NCI-H1092 (cell line): ENCODE results near the gene GPR65.

Experiments used
- DNase-seq: peaks from one replicate; lab custom pipeline; 2025; lab: John Stamatoyannopoulos, UW

The GPR65 gene, protein sequence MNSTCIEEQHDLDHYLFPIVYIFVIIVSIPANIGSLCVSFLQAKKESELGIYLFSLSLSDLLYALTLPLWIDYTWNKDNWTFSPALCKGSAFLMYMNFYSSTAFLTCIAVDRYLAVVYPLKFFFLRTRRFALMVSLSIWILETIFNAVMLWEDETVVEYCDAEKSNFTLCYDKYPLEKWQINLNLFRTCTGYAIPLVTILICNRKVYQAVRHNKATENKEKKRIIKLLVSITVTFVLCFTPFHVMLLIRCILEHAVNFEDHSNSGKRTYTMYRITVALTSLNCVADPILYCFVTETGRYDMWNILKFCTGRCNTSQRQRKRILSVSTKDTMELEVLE

DNA sequence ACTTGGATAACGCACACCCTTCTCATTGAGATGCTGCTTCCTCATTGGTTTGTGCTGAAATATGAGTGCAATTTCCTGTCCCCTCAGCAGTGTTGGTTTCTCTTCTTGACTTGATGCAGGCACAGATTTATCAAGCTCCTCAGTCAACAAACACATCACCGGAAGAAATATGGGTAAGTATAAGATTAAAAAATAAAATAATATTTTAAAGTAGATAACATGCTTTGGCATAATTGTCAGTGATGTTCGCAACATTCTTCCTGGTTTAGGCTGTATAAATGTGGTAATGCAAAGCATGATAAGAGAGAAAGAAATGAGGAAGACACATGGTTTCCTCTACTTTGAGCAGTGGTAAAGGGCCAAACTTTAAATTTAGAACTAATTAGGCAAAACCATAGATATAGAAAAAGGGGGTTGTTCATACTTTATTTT, at the start of gene GPR65:
Gene GPR65 (plus strand): TSS at position 86 of the 432 bp plus-strand sequence. CDS start 5,713 bp downstream, outside the sequence.
- DNase-seq: no peak

DNA sequence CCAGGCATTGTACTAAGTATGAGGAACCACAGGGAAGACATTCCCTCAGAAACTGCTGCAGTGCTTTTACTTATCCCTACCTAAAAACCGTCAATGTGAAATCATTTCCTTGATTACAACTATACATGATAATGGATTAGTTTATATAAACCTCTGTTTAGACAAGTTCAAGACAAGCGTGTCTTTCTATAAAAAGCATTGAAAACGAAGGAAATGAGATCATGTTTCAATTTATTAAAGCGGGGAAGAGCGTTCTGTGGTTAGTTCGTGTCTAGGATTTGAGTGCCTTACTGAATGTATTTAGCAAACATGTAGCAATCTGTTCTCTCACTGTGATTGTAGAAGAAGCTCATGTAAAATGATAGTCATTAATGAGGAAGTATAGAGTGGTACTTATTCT, 49.4 kb upstream of the GPR65 start:
- DNase-seq: no peak

DNA sequence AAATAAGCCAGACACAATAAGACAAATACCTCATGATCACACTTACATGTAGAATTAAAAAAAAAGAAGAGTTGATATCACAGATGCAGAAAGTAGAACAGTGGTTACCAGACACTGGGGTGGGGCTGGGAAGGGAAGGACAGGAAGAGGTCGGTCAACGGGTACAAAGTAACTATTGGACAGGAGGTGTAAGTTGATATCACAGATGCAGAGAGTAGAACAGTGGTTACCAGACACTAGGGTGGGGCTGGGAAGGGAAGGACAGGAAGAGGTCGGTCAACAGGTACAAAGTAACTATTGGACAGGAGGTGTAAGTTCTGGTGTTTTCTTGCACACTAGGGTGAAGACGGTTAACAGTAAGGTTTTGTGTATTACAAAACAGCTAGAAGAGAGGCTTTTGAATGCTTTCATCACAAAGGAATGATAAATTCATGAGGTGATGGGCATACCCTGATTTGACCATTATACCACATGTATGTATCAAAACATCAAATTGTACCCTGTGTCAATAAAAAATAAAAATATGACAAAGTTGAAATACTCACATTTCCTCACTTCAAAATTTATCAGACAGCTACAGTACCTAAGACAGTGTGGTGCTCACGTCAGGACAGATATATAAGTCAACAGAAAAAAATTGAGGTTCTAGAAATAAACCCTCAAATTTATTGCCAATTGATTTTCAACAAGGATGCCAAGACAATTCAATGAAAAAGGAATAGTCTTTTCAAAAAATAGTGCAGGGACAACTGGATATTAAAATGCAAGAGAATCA, 44.7 kb upstream of the GPR65 start:
- DNase-seq: no peak

DNA sequence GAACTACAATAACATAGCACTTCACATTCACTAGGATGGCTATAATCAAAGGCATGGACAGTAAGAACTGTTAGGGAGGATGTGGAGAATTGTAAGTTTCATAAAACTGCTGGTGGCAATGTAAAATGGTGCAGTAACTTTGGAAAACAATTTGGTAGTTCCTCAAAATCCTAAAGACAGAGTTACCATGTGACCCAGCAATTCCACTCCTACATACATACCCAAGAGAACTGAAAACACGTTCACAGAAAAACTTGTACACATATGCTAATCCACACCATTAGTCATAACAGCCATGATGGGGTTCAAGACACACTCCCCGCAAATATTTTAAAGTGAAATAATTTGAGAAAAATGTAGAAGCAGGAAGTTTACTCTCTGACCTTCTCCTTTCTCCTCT, 43.7 kb upstream of the GPR65 start:
- DNase-seq: no peak

DNA sequence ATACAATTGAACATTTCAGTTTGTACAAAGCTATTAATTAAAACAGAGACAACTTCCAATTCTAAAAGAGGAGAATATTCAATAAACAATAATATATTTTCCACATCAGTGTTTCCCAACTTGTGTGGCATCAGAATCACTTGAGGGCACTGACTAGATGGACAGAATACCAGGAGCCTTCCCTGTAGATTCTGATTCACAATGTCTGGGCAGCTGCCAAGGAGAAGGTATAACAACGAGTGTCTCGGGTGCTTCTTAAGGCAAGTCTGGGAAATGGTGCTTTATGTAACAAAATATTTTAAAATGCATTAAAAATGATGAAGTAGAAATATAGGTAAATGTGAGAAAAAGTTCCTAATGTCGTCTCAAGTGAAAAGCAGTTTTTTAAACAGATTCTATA, 38.1 kb upstream of the GPR65 start:
- no peak for DNase-seq

DNA sequence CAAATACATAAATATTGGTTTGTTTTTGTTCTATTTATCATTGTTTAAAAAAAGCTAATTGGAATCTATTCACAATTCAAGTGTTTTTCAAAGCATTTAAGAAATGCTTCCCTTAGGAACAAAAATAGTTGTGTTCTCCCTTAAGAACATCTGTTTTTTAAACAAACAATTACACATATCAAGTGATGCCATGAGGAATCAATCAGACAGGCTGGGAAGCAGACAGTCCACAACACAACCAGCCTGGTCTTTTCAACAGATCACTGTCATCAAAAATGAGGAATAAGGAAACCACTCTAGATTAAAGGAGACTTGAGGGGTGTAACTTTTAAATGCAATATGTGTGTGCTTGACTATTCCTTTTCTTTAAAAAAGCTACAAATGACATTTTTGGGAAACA, 37.4 kb upstream of the GPR65 start:
- DNase-seq: no peak

DNA sequence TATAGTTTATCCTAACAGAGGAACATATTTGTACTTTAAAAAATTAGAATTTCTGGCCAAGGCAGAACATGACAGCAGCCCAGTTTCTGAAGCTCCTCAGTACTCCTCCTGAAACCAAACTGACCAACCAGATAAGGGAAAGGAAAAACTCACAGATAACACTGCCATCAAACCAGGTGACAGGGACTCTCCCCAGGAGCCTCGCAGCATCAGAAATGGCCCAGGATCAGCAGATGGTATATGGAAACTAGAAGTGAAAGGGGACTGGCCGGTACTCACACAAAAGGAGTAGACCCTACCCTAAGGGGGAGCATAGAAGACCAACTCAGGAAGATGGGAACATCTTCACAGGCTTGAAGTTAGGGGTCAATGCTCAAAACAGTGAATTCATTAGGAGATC, 33.9 kb upstream of the GPR65 start:
- DNase-seq: no peak

DNA sequence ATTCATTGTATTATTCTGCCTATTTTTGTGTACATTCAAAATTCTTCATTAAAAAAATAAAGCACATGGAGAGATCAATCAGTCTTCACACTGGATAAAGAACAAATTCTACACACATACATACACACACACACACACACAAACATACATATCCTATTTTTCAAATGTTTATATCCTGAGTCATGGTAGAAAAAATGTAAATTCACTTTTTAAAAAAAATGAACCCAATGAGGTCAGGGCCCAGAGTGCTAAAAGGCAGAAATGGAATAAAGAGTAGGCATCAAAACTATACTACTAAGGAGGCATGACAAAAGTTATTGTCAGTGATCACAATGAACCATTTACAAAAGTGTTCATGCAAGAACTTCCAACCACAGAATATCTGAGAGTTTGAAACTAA, 29.3 kb upstream of the GPR65 start:
- DNase-seq: no peak

DNA sequence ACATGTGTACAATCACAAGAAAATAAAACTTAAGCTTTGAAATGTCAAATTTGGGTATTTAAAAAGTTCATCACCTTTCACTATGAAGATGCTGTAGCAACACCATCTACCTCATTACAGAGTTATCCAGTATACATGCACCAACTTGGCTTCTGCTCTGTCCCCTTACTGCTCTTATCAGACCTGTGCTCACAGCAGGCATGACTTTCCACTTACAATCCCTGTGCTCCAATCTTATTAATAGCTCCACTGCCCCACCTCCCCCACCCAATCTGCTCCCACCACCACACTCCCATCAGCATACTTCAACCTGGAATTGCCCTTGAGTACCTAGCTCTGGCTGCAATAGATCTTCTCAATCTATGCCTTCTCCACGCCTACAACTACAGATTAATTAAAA, 25.2 kb upstream of the GPR65 start:
- DNase-seq: no peak

DNA sequence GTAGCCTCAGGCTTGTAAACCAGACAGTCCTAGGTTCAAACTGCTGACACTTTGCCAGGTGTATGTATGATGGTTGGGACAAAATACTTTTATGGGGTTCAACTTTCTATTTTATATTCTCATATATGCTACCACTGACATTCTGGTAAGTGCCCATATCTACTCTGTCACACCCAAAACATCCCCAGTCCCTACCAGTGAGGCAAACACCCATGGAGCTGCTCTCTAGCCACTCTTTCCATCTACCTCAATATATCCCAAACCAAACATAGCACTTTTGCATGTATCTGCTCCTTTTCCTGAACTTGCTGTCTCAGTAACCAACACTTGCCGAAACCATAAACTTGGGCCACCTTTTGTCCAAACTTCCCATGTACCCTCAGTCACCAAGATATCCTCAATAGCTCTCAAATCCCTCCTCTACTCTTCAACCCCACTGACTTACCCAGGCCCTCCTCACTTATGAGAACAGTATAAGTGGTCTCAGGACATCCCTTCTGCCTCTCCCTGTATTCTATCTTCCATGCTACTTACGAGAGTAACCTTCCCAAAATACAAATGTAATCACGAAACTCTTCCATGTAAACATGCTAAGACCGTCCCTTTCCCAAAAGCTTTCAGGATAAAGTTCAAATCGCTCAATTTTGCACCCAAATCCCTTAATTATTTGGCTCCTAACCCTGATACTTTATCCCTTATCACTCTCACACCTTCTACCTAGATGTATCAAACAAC, 15.5 kb upstream of the GPR65 start:
- no peak for DNase-seq

DNA sequence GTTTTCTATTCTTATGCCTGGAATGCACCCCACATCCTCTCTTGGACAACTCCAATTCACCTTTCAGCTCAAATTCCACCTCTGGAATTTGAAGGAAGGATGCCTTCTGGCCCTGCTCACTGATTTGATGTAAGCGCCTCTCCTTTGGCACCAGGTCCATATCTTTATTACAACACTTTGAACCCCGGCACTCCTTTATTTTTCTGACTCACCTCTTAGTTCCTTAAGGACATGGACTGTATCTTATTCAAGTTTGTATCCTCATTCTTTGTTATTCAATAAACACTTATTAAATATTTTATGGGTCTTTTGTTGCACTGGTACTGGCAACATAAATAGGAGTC, 15.0 kb upstream of the GPR65 start:
- DNase-seq: no peak

DNA sequence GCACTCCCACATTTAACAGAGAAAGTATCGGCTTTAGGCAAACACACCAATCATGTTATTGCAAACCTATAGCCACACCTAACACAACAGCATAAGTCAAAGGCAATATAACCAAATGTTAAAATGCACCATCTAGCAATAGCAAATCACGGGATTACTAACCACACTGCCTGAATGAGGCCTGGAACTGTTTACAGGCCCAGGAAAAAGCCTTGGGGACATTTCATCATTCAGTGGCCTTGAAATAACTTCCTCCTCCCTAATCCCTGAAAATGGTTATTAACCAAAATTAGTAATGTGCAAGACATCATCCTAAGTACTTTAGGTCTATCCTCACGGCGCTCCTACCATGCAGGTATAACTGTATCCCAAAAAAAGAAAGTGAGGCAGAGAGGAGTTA, 14.3 kb upstream of the GPR65 start:
- no peak for DNase-seq

DNA sequence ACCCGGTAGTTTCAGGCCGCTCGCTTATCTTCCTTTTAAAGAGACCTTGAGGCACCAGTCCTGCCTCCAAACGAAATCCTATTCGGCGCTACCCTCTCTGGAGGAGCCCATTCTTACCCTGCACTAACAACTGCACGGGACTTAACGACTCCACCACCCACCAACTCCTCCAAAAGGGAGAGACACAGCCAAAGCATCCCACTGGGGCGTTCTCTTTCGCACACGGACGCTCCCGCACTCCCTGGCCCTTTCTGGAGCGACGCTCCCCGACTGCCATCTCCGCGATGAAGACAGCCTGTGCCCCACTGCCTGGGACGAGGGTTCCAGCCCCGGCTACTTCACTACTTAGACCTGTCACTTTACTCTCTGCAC, 12.6 kb upstream of the GPR65 start:
- no peak for DNase-seq

DNA sequence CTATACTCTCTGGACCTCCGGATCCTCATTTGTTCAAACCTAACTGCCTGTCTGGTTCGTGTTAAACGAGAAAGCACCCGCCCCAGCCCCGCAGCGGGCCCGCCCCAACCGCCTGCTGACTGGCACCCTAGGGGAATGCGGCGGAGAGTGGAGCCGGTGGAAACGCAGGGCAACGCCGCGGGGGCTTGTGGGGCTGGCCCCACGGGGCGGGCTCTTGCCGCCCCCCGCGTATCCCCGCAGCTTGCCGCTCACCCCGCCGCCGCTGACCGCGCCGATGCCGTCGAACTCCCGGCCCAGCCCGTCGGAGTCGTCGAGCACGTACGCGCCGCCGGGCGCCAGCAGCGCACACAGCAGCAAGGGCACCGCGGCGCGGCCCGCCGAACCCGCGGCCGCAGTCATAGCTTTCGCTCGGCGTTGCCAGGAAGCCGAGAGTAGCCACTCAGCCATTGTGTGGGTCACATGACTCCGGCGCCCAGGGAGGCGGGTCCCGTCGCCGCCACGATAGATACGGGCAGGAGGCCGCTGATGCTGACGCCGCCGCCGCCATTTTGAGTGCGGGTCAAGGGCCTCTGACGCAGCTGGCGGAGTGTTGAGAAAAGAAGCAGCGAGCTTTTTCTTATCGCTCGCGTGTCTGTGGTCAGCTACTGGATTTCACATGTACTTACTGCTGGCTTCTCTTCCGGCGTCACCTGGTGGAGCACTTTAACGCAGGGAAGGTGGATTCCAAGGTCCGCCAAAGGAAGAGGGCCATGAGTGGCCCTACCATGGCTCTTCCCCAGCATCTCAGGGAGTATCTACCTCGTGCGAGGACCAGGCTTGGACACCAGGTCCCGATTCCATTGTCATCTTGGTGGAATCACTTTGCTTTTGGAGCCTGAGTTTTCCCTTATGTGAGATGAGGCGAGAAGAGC, 12.0 kb upstream of the GPR65 start, which contains the start of gene GALC:
Gene GALC (minus strand): TSS at position 465 of the 911 bp plus-strand sequence. CDS start 18 bp downstream, at position 447.
- peak; percentile 92 for DNase-seq

DNA sequence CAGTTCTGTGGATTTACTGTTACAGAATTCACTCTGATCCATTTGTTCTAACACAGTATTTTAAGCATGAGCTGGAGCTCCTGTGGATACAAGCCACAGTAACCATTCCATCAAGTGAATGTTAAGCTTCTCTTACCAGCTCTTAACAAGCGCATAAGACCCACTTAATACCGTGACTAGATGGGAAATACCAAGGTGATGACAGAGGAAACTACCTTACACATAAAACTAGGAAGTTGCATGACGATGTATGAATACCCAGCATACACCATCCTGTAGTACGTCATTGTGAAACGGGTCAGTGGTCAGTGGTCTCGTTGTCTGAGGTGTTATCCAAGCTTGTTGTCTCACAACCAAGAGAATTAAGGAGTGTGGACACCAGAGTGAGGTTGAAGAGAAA, 10.0 kb upstream of the GPR65 start:
- DNase-seq: no peak

DNA sequence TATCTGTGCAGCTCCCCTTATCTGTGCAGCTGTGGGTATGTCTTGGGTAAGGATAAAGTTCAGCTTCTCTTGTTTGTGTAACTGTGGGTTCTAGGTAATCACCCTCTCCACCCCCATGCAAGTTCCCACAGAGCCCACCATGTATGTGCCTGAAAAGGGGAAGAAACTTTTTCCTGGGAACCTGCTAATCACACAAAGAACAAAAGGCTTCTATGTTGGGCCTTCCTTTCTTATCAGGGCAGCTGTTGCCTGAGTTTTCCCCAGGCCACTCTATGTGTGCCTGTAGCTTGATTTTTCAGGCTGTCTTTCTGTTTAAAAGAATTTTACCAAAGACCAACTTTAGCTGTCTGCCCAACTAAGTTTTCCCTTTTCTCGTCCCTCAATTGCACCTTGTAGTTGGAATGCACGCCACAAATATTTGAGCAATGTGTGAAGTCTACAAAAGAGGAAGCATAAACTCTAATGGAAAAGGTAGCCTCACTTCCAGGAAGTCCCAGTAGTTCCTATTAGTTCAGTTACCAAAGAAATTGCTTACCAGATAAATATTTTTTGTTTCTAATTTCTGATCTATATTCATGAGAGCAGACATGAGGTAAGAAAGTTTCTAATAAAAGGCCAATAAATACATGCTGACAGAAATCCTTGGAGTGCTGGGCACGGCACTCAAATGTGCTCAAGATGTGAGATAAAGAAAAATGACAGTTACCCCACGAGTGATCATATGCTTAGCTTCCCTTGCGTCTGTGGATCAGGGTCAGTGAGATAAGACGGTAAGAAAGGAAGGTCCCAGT, 9.2 kb upstream of the GPR65 start:
- DNase-seq: no peak

DNA sequence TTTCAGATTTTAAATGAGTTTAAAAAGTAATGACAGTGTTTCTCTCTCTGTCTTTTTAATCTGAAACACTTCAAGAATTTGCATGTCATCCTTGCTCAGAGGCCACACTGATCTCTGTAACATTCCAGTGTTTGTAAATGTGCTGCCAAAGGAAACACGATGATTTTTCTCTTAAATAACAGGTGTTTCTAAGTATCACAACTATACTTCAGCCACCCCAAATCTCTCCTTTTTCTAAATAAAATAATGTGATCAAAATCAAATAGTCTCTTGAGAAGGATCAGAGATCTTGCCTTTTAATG, 8.7 kb upstream of the GPR65 start:
- no peak for DNase-seq

DNA sequence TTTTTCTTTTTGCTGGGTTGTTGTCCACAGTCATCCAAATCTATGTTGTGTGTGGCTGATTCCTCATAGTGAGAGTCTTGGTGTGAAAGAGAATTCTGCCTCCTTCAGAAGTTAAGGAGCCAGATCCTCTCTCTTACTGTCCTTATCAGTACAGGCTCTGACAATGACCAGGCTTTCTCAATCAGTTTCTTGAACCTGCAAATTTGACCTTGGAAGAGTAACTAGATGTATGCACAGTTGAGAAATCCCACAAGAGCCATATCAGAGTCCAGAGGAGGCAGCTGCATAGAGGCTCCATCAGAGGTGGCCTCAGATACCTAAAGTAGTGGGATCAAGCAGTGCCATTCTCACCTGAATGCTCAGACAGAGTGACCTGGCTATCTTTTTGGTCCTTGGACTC, 6.5 kb upstream of the GPR65 start:
- DNase-seq: no peak

DNA sequence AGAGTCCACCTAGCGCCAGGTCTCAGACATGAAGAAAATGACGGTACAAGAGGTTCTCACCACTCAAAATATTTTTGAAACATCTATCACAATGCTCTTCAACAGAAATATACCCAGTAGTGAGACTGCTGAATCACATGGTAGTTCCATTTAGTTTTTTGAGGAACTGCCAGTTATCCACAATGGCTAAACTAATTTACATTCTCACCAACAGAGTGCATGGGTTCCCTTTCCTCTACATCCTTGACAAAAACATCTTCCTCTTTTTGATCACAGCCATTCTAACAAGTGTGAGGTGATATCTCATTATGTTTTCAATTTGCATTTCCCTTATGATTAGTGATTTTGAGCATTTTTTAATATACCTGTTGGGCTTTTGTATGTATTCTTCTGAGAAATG, 5.7 kb upstream of the GPR65 start:
- DNase-seq: no peak

DNA sequence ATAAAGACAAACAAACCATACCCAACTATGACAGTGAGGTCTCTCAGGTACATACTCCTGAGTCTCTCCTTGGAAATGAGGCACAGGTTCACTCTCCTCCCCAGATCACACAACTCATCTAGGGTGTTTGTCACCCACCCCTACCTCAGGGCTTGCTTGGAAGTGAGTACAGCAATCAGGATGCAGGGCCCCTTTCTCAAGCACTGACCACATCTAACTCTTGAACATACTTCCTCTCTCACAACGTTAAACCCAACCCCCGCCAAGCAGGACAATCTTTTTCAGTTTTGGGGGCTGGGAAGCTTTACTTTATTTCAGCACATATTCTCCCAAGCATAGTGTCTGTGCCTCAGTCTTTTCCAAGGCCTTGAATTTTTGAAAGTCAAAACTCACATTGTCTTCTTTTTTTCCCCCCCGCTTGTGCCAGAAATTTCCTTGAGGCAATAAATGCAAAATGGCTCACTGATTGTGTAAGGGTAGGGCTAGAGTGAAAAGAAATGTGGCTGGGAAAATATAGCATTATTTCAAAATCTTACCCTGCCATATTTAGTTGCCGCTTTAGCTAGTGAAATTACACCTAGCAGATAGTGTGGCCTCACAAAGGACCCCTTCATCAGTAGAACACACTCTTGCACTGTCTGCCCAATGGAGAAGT, 2.4 kb upstream of the GPR65 start:
- no peak for DNase-seq

DNA sequence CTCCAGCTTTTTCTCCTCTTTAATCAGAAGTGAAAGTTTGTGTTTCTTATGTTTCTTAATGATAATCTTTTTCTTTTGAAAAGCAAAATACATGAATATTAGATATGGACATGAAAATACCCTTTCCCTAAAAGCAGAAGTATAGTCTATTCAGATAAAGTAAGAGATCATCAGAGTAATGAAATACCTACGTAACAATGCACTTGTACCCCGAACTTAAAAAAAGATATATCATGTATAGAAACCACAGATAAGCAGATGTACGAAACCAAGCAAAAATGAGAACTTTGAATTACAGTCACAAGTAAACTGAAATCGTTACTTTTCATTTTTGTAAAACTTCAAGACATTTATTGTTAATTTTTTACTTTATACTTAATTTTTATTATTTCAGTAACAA, 1.5 kb upstream of the GPR65 start:
- DNase-seq: no peak
